Right ventricle myocardium inferior (tissue), 1 donor: ENCODE results near the gene TIMM8B. TPM values are rescaled to one million over a fixed set of nuclear protein-coding genes. Genes with fewer than 3 reads are reported as not detected.
"Not testable (repeated sequence)": the region's sequence is repeated elsewhere in the genome, so short reads cannot be mapped to it uniquely, and the experiment has no call there.

Experiments used
- ATAC-seq: fragments of 200-7000 bp; cut with Tn5 transposase; one replicate; pipeline ENCODE4 v1.9.1; 2020; ENCODE audit warnings: mild to moderate bottlenecking, moderate library complexity
- DNase-seq: peaks from one replicate; pipeline ENCODE4 v3.0.0; 2021; ENCODE audit errors: missing footprints
- intact Hi-C: fragments of 100-400 bp; cut with DNase I; formaldehyde crosslinking; loops from one replicate; pipeline ENCODE4 v1.11.0; 2022
- total RNA-seq: library from RNA; stranded (reverse); fragmentation: NEBNext Ultra II Directional; extraction: Animal tissue kit (Norgen Biotek cat#: 25700); gene quantifications from one replicate; pipeline ENCODE4 v1.2.1, GENCODE V29; 2021
- donor health status: DM: no; HTN: yes; CAD: no; lungs with severe emphysema.

The TIMM8B gene
- total RNA-seq, 1 donor from 2014 or later, result 176 TPM

DNA sequence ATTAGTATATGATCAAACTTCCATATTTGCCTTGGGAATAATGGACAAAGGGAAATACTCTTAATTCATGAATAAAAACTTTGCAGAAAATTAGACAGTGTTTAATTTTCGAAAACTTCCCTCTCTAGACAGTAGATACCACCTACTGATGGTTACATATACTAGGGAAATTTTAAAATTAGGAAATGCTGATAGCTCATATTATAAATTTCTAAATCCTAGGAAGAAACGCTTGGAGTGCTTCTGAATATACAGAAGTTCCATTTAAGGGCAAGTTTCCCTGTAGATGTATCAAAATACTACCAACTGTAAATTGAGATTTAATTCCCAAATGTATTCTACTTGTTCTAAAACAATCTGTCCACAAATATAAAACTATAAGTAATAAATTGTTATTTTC, 8.7 kb upstream of the TIMM8B start:
- ATAC-seq, DNase-seq, intact Hi-C loops: not testable (repeated sequence)

GRCh38 chr11:112087212-112087611, 656 bp upstream of the TIMM8B start:
- peak; percentile 6 for ATAC-seq
- intact Hi-C loops, result loop anchor here (2.0 to 5.0 kb wide), 2 partner anchors 160 to 208 kb away; partner anchors contain the start of genes CFAP68 and FDXACB1
- DNase-seq, result no peak

- intact Hi-C loops, result loop anchor here (2.0 to 5.0 kb wide), 2 partner anchors 159 to 207 kb away; partner anchors contain the start of genes CFAP68 and FDXACB1
- ATAC-seq (peak; percentile 24), DNase-seq (no peak)
Observed at GRCh38 chr11:112085822-112086421, 634 bp downstream of the TIMM8B start.

DNA sequence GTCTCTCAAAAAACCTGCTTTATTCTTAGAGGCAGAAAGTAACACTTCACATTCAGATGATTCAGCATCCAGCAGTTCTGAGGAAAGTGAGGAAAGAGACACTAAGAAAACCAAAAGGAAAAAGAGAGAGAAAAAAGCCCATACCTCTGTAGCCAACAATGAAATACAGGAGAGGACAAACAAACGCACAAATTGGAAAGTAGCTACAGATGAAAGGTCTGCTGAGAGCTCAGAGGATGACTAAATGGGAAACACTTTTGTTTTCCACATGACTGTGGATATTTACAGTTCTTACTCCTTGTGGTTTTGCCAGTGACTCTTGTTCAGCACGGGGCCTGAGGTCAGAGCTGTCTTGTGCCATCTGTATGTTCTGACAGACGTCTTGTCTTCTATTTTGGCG, 3.8 kb downstream of the TIMM8B start:
- DNase-seq (no peak), ATAC-seq (no peak)
- intact Hi-C loops, result no loop called here

DNA sequence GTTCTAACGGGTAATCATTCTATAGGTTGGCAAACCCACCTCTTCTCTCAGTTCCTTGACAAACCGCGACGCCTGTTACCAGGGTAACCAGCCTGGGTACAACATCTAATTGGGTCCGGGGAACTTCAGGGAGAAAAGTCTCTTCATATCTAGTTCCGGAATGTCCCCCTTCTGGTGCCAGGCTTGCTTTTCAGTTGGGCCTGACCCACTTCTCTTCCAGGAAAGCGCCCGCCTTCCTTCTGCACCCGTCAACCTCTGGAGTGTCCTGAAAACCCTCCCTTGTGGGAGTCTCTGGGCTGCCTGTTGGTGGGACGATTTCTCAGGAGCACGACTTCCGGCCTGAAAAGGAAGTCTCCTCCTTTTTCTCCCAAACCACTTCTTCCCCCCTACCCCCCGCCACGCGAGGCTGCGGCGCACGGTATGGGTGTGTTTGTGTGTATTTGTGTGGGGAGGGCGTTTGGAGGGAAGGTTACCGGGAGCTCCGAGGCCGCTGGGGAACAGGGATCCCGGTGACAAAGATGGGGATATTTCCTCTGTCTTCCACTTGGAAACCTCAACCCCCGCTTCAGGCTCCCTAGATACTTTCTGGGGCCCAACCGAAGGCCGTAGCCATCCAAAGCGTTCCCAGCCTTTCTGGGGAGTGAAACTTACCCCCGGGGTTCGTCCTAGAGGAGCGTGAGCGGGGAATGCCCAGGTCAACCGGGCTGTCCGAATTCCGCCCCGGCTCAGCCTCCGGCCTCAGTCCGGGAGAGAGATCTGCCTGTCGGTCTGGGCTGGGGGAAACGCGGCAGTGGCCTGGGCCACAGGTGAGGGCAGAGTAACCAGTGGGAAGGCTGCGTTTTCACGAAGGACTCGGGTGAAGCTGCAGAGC, 12.4 kb downstream of the TIMM8B start, which contains the start of the genes NKAPD1 and PIH1D2:
NKAPD1 (plus strand) TSS at position 359 of the 871 bp plus-strand sequence. CDS start 1,276 bp downstream, outside the sequence.
PIH1D2 (minus strand) TSS at position 77 of the 871 bp plus-strand sequence. CDS start 843 bp downstream, outside the sequence.
- ATAC-seq (peak; percentile 90), DNase-seq (peak; percentile 85)
- intact Hi-C loops, result no loop called here

DNA sequence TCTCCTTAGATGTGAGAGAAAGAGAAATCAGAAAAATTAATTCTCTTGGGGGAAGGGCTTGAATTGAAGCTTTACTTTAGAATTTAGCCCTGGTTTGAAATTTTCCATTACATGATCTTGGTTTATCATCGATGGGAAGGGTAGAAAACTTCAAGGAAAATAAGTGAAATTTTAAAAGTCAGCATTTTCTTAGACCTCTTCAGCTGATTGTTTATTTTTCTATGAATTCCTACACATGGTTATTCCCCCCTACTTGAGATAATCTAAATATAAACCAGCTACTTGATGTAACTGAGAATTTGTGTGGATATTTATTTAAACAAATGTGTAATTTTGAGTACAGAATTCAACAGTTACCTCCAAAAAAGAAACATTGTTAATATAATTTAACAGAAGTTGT, 23.6 kb downstream of the TIMM8B start:
- intact Hi-C loops, result no loop called here
- ATAC-seq (no peak), DNase-seq (no peak)

DNA sequence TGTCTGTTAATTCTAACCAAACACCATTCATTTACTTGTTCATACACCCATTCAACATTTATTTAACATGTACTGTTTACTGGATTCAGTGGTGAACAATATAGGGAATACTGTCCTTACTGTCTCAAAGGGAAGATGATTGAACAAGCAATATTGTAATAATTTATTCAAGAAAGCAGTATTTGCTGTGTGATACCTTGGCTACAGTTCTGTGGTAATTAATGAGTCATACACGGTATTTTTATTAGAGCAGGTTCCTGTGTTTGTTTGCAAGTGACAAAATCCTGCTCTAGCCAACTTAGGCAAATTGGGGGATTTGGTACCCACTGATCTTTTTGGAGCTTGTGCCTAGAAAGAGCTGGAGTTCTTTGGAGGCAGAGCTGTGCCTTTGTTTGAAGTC, 28.5 kb downstream of the TIMM8B start:
- ATAC-seq, result no peak
- intact Hi-C loops, result no loop called here
- DNase-seq, result no peak

- intact Hi-C loops, result no loop called here
- ATAC-seq, result no peak
- DNase-seq, result no peak
Observed at GRCh38 chr11:112057170-112057569, 29.4 kb downstream of the TIMM8B start.

DNA sequence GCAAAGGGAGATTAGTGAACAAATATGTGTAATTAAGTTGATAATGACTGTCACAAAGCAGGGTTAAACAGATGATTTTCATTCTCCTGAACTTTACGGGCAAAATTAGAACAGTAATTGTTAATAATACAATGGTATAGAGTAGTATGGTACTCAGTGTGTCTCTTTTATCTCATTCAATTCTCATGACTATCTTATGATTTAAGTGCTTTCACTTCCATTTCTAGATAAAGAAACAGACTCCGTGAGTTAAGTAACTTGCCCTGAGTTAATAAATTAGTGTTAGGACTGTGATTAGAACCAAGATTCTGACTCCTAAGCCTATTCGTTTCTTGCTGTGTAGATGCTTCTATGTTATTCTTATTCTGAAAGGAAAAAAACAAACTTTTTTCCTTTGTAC, 34.8 kb downstream of the TIMM8B start:
- no peak for DNase-seq
- ATAC-seq, result no peak
- intact Hi-C loops, result no loop called here

DNA sequence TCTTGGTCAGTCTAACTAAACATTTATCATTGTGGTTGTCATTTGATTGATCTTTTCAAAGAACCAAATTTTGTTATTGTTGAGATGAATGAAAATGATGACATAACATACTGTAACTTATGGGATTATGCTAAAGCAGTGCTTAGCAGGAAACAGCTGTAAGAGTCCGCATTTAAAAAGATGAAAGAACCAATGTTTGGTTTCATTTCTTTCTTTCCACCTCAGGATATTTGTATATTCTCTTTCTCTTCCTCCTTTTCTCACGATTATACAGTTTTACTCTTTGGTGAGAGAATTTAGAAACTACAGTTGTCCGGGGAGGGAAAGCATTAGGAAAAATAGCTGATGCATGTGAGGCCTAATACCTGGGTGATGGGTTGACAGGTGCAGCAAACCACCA, 35.8 kb downstream of the TIMM8B start:
- intact Hi-C loops, result no loop called here
- ATAC-seq, result no peak
- DNase-seq, result no peak

DNA sequence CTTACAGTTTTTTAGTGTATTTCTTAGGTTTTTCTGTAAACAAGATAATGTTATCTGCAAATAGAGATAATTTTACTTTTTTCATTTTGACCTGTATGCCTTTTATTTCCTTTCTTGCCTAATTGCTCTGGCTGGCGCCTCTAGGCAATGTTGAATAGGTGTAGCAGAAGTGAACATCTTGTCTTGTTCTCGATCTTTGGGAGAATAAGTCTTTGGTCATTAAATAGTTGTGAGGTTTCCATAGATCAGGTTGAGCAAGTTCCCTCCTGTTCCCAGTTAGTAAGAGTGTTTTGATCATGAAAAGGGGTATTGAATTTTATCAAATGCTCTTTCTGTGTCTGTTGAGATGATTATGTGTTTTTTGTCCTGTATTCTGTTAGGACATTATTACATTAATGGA, 36.8 kb downstream of the TIMM8B start:
- ATAC-seq, result no peak
- intact Hi-C loops, result no loop called here

GRCh38 chr11:112048256-112048655, 38.3 kb downstream of the TIMM8B start:
- ATAC-seq, intact Hi-C loops, DNase-seq: not testable (repeated sequence)

More for the DNA sequence above, 36.8 kb downstream of the TIMM8B start:
- no peak for DNase-seq

GRCh38 chr11:112046647-112047046, 39.9 kb downstream of the TIMM8B start:
- ATAC-seq, DNase-seq, intact Hi-C loops: not testable (repeated sequence)

DNA sequence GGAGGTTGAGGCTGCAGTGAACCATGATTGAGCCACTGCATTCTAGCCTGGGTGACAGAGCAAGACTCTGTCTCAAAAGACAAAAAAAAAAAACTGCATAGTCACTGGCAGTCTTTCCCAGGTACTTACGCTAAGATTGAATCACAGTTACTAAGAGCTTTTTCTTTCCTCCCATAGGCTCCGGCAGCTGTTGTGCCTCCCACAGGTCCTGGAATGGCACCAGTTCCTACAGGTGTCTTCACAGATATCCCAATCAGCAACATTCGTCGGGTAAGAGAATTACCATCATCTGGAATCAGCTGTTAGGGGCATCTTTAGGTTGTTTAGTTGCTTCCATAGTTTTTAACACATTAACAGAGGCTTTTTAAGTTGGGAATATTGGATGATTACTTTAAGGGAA, 41.6 kb downstream of the TIMM8B start:
- intact Hi-C loops, result no loop called here
- ATAC-seq (no peak), DNase-seq (no peak)

- ATAC-seq, result no peak
- intact Hi-C loops, result no loop called here
- no peak for DNase-seq
Observed at GRCh38 chr11:112042961-112043304, 43.6 kb downstream of the TIMM8B start.

GRCh38 chr11:112042161-112042960, 44.2 kb downstream of the TIMM8B start:
- intact Hi-C loops, result no loop called here
- no peak for ATAC-seq
- no peak for DNase-seq

DNA sequence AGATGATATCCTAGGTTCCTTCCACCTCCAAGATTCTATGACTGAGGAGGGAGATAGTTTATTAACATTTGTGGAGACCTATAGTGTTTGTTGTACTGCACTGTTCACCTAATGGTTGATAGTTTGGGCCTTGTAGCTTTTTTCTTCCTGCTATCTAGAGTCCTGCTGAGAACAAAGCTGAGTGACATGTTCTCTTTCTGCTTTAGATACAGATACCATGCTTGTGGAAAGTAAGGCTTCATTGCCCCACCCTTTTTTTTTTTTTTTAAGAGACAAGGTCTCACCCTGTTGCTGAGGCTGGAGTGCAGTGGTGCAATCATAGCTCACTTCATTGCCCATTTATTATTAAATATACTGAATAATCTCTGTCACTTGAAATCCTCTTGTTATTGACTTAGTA, 49.0 kb downstream of the TIMM8B start:
- DNase-seq (no peak), ATAC-seq (no peak)
- intact Hi-C loops, result no loop called here
